HUES48 (cell line): ENCODE measurements around the gene HS3ST1.
"Not testable (repeated sequence)": the region's sequence is repeated elsewhere in the genome, so short reads cannot be mapped to it uniquely, and the experiment has no call there.

ENCODE experiments used
- H3K27ac ChIP-seq: one replicate; pipeline ENCODE4 v1.7.0; 2013; ENCODE audit warnings: low read depth, low read length, inconsistent platforms
- H3K27me3 ChIP-seq: 2 replicates; pipeline ENCODE4 v1.6.1; 2013; ENCODE audit warnings: mild to moderate bottlenecking, low read length; ENCODE audit not compliant: control insufficient read depth, insufficient read depth
- H3K36me3 ChIP-seq: 2 replicates; pipeline ENCODE4 v1.6.1; 2013; ENCODE audit warnings: low read length; ENCODE audit not compliant: control insufficient read depth, insufficient read depth
- H3K4me1 ChIP-seq: 2 replicates; pipeline ENCODE4 v1.6.1; 2013; ENCODE audit warnings: mild to moderate bottlenecking, low read length; ENCODE audit not compliant: control insufficient read depth, insufficient read depth
- H3K4me3 ChIP-seq: 2 replicates; pipeline ENCODE4 v1.5.1; 2013; ENCODE audit warnings: mild to moderate bottlenecking, low read depth, low read length
- H3K9ac ChIP-seq: 2 replicates; pipeline ENCODE4 v1.6.1; 2013; ENCODE audit warnings: mild to moderate bottlenecking, low read depth, low read length, moderate library complexity
- H3K9me3 ChIP-seq: 2 replicates; pipeline ENCODE4 v1.6.1; 2013; ENCODE audit warnings: low read length; ENCODE audit not compliant: control insufficient read depth, insufficient read depth

HS3ST1 gene

DNA sequence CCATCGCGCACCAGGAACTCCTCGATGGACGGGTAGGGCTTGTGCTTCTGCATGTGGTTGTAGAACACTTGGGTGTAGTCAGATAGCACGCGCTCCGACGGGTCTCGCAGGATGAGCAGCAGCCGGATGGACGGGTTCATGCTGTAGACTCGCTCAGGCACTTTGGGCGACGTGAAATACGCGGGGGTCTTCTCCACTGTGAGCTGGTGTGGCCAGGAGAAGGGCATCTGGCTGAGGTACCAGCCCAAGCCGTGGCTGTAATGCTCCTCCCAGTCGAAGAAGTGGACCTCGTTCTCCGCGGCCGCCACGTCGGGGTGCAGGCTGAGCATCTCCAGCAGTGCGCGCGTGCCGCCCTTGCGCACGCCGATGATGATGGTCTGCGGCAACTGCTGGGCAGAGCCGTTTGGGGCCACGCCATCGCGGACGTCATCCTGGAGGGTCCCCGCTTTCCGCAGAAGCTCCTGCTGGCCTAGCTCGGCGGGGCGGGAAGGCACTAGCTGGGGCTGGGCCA lies 29.2 kb downstream of the HS3ST1 start:
- H3K9ac ChIP-seq, result no peak overlapping the region
- no peak overlapping the region for H3K4me3 ChIP-seq
- H3K36me3 ChIP-seq, result 0 out of 2 replicates have a peak, but pooled peaks cover 2% of the 10 kb centered on the region
- no peak overlapping the region for H3K27ac ChIP-seq
- no peaks in the 10 kb centered on the region for H3K4me1 ChIP-seq
- H3K27me3 ChIP-seq, result no peaks in the 10 kb centered on the region
- H3K9me3 ChIP-seq, result no peaks in the 10 kb centered on the region

DNA sequence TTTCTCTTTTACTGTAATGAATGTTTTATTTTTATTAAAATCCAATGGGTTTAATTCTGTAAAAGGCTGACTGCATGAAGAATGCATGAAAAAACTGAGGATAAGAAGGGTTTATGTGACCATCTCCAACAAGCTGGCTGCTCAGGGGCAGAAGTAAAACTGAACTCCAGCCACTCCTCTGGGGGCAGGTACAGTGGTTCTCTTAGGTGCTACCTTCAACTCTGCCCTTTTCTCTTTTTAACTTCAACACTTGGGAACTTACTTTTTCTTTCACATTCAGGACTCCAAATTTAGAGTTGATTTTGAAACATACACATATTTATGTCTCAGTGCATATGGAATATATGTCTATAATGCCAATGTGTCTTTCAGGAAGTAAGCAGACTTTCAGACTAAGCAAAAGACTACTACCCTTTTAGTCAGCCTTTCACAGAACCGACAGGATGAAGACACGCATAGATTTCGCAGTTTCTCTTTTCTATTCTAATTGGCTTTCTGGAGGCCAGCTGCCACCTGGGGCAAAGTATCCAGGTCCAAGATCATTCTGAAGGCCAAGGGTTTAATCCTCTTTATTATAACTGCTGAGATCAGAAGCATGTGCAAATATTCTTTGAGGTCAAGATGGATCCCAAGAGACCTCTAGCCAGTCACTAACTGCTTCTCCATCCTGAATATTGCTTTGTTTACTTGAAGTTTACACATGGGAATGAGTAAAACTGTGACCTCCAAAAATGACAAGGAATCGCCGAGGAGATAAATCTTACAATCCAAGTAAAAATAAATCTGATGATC lies 30.7 kb downstream of the HS3ST1 start:
- Histone ChIP-seq H3K4me1 (no peaks in the 10 kb centered on the region), H3K4me3 (no peak overlapping the region), H3K9me3 (no peaks in the 10 kb centered on the region), H3K9ac (no peak overlapping the region), H3K27me3 (no peaks in the 10 kb centered on the region), H3K27ac (no peak overlapping the region), H3K36me3 (0 out of 2 replicates have a peak, but pooled peaks cover 2% of the 10 kb centered on the region)

DNA sequence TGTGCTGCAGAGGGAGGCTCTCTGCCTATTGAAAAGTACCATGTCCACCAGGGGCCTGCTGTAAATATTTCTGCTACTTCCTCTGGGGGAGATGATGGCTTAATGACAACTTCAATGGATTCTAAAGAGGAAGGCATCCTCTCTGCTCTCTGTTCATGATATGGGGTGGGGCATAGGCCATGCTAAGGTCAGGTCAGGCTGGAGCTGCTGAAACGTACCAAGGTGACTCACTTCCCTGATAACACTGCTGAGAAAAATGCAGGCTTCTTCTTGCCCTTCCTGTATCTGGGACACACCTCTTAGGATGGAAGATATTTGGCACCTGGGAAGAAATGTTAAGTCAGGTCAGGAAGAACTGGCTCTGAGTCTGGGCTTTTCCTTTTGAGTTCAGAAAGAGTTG lies 31.5 kb downstream of the HS3ST1 start:
- Histone ChIP-seq H3K27ac (no peak overlapping the region), H3K9ac (no peak overlapping the region), H3K27me3 (no peaks in the 10 kb centered on the region), H3K4me3 (no peak overlapping the region), H3K4me1 (no peaks in the 10 kb centered on the region), H3K36me3 (0 out of 2 replicates have a peak, but pooled peaks cover 2% of the 10 kb centered on the region), H3K9me3 (no peaks in the 10 kb centered on the region)

DNA sequence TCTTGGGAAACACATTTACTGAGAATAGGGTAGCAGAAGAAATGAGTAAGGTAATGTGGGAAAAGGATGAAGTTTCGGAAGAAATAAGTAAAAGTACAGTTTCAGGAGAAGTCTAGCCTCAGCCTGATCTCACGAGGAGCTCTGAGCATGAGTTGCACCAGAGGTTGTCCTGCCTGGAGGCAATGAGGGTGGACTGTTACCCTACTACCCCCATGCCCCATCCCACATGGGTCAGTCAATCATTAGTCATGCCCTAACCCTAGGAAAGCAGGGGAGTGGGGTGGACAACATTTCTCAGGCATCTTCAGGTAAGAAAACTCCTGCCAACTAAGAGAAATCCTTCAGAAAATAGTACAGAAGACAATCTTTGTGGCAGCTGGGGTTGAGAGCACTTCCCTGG lies 35.1 kb downstream of the HS3ST1 start:
- no peaks in the 10 kb centered on the region for H3K27me3 ChIP-seq
- H3K4me1 ChIP-seq, result no peaks in the 10 kb centered on the region
- no peaks in the 10 kb centered on the region for H3K36me3 ChIP-seq
- no peaks in the 10 kb centered on the region for H3K9me3 ChIP-seq
- no peak overlapping the region for H3K27ac ChIP-seq
- no peak overlapping the region for H3K9ac ChIP-seq
- H3K4me3 ChIP-seq, result no peak overlapping the region

DNA sequence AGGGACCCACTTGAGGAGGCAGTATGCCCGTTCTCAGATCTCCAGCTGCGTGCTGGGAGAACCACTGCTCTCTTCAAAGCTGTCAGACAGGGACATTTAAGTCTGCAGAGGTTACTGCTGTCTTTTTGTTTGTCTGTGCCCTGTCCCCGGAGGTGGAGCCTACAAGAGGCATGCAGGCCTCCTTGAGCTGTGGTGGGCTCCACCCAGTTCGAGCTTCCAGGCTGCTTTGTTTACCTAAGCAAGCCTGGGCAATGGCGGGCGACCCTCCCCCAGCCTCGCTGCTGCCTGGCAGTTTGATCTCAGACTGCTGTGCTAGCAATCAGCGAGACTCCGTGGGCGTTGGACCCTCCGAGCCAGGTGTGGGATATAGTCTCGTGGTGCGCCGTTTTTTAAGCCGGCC lies 44.6 kb downstream of the HS3ST1 start:
- not testable (repeated sequence) for H3K36me3 ChIP-seq, H3K4me1 ChIP-seq, H3K27ac ChIP-seq, H3K4me3 ChIP-seq, H3K27me3 ChIP-seq, H3K9ac ChIP-seq, H3K9me3 ChIP-seq

DNA sequence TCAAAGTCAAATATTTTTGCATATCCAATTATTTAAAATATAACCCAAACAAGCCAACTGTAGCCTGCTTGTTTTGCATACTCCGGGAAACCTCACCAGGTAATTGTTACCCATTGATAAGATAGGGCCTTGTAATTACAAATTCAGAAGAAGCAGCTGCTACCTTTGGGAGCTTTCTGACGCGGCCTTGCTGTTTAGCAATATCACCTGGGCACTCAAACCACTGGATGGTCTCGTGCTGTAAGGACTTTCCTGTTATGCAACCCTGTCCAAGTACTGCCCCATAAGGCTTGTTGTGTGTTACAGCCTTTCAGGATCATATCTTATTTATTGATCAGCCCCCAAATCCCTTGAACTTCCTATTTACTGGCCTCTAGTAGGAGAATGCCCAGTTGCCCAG lies 52.1 kb downstream of the HS3ST1 start:
- no peak overlapping the region for H3K27ac ChIP-seq
- no peaks in the 10 kb centered on the region for H3K9me3 ChIP-seq
- H3K9ac ChIP-seq, result no peak overlapping the region
- H3K4me1 ChIP-seq, result no peaks in the 10 kb centered on the region
- H3K36me3 ChIP-seq, result no peaks in the 10 kb centered on the region
- H3K4me3 ChIP-seq, result no peak overlapping the region
- H3K27me3 ChIP-seq, result no peaks in the 10 kb centered on the region

DNA sequence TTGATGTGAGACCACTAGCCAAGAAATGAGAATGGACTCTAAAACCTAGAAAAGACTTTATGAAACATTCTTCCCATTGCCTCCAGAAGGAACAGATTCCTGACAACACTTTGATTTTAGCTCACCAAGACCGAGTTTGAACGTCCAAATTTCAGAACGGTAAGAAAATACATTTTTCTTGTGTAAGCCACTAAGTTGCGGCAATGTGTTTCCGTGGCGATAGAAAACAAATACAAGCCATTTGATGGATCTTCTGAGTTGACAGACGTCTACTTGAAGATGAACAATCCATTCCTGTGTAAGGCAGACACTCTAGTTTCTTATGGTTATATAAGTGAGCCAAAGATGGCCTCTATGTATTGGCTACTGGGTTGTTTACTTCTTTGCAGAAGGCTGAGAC lies 52.5 kb downstream of the HS3ST1 start:
- H3K27ac ChIP-seq, result no peak overlapping the region
- no peak overlapping the region for H3K4me3 ChIP-seq
- H3K4me1 ChIP-seq, result no peaks in the 10 kb centered on the region
- H3K9ac ChIP-seq, result no peak overlapping the region
- H3K9me3 ChIP-seq, result no peaks in the 10 kb centered on the region
- no peaks in the 10 kb centered on the region for H3K27me3 ChIP-seq
- H3K36me3 ChIP-seq, result no peaks in the 10 kb centered on the region

DNA sequence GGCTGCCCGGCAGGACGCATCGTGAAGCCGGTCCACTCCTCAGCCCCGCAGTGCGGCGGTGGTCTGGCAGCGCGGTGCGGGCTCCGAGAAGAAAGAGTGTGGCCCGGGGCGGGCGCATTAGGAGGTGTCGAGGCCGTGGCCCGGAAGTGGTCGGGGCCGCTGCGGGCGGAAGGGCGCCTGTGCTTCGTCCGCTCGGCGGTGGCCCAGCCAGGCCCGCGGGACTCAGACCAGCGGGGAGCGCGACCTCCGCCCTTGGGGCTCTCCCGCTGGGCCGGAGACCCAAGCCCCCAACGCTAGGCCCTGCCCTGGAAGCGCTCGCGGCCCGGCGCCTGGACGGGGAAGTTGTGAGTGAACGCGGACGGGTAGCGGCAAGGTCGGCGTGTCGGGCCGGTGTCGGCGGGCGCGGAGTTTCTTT lies 60.0 kb downstream of the HS3ST1 start:
- H3K27me3 ChIP-seq, result no peaks in the 10 kb centered on the region
- no peaks in the 10 kb centered on the region for H3K4me1 ChIP-seq
- no peak overlapping the region for H3K27ac ChIP-seq
- H3K36me3 ChIP-seq, result no peaks in the 10 kb centered on the region
- no peaks in the 10 kb centered on the region for H3K9me3 ChIP-seq
- H3K9ac ChIP-seq, result no peak overlapping the region
- H3K4me3 ChIP-seq, result no peak overlapping the region

DNA sequence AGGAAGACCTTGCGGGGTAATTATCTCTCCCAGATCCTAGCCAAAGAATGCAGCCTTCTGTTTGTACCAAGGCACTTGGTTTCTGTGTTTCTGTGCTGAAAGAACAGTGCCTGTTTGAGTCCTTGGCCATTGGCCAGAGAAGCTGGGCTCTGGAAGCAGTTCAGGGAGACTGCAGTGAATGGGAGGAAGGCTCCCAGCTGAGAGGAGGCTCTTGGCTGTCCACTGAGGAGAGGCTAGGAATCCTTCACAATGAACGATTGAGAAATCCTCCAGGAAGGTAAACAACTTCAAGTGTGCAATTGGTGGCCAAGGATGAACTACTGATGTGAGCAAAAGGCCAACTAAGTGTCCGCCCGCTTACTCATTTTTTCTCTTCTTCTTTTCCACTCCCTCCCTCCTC lies 61.3 kb downstream of the HS3ST1 start:
- H3K9me3 ChIP-seq, result no peaks in the 10 kb centered on the region
- no peaks in the 10 kb centered on the region for H3K4me1 ChIP-seq
- H3K9ac ChIP-seq, result no peak overlapping the region
- no peak overlapping the region for H3K27ac ChIP-seq
- H3K36me3 ChIP-seq, result no peaks in the 10 kb centered on the region
- no peak overlapping the region for H3K4me3 ChIP-seq
- no peaks in the 10 kb centered on the region for H3K27me3 ChIP-seq

DNA sequence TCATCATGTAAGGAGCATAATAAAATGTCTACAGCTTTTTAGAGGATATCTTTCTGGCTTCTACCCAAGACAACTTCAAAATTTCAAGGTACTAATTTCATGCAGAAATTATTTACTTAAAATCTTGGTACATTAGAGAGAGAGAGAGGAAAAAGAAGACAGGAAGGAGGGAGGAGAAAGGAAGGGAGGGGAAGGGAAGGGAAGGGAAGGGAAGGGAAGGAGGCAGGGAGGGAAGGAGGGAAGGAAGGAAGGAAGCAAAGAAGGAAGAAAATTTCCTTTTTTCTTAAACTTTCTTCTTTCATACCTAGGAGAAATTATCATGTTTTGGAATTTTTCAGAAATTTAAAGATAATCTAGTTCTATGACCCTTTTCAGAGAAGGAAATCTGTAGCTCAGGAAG lies 61.8 kb downstream of the HS3ST1 start:
- H3K27me3 ChIP-seq, result no peaks in the 10 kb centered on the region
- no peaks in the 10 kb centered on the region for H3K36me3 ChIP-seq
- no peaks in the 10 kb centered on the region for H3K4me1 ChIP-seq
- H3K9me3 ChIP-seq, result no peaks in the 10 kb centered on the region
- H3K9ac ChIP-seq, result no peak overlapping the region
- H3K4me3 ChIP-seq, result no peak overlapping the region
- H3K27ac ChIP-seq, result no peak overlapping the region

DNA sequence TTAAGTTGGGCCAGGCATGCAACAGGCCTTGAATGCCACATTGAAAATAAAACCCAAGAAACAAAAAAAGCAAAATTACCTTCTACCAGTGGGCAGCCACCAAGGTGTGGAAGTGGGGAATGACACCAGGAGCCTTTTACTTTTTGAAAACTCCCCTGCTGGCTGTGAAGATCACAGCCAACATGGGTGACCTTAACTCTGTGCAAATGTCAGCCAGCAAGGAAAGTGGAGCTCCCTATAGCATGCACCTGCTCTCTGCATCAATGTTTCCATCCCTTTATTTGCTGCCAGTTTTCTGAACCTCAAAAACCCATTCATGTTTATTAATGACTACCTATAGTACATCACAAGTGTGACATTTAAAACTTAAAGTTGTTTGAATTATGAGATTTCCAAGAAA lies 63.7 kb downstream of the HS3ST1 start:
- H3K4me3 ChIP-seq, result no peak overlapping the region
- no peaks in the 10 kb centered on the region for H3K9me3 ChIP-seq
- no peak overlapping the region for H3K9ac ChIP-seq
- no peaks in the 10 kb centered on the region for H3K27me3 ChIP-seq
- no peak overlapping the region for H3K27ac ChIP-seq
- H3K4me1 ChIP-seq, result no peaks in the 10 kb centered on the region
- no peaks in the 10 kb centered on the region for H3K36me3 ChIP-seq
